ENCODE results near the gene ST6GALNAC3.

- TF ChIP-seq PBX3 (IDR thresholded peaks at IDR 0.05) (no peak), RCOR1 (IDR thresholded peaks at IDR 0.05; ENCODE audit: low read depth, low read length) (no peak), CEBPB (IDR thresholded peaks at IDR 0.05) (no peak), CTCF (IDR thresholded peaks at IDR 0.05) (no peak), RAD21 (conservative IDR thresholded peaks at IDR 0.05 in 1 of 2, IDR thresholded peaks at IDR 0.05 in 1 of 2) (no peak), RNF2 (IDR thresholded peaks at IDR 0.05; ENCODE audit: borderline replicate concordance, low read depth) (no peak), PHF8 (IDR thresholded peaks at IDR 0.05; ENCODE audit: borderline replicate concordance, low read depth) (no peak), CBX2 (IDR thresholded peaks at IDR 0.05; ENCODE audit: borderline replicate concordance, low read depth) (no peak), POLR2A (IDR thresholded peaks at IDR 0.05; ENCODE audit: low read length) (no peak), FOSL2 (IDR thresholded peaks at IDR 0.05) (no peak), FOSL2 (CRISPR knock-in tag; IDR thresholded peaks at IDR 0.05) (no peak)
Observed at GRCh38 chr1:76627498-76627897, 553.0 kb downstream of the ST6GALNAC3 start.

All from A549 (cell line).